ENCODE data around the gene KIN.

- no peak for TF ChIP-seq CTCF (conservative IDR thresholded peaks at IDR 0.05 in 1 of 2, IDR thresholded peaks at IDR 0.05 in 1 of 2; ENCODE audit: extremely low read depth in 1 of 2, insufficient read depth in 1 of 2, low read depth in 1 of 2, low read length in 2 of 2)
- no peak for TF ChIP-seq EZH2 (IDR thresholded peaks at IDR 0.05; ENCODE audit: borderline replicate concordance, low read length)
Observed at GRCh38 chr10:7836571-7836970, 48.8 kb upstream of the KIN start.

Data from mammary epithelial cell (primary cell).